ENCODE data around the gene SPON2.

Gene SPON2

DNA sequence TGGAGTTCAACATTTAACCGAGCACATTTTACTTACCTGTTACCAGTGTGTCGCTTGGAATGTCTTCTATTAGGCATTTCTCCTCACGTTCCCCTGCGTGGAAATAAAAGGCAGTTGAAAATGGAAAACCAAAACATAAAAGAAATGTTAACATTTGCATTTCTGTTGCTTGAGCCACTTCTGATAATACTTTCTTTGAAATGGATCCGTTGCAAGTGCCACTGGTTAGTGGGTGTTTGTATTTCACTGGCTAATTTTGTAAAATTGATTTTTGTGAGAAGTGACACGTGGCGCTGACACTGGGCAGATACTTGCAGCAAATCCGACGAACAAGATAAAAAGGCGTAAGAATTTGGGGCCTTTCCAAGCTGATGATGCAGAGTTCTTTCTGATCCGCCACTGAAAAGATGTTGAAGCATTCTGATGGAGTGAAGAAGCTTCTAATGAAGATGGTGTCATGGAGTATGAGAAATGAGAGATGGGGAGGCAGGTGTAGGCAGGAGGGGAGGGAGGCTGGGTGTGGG is 18.8 kb downstream of the SPON2 start:
- H3K27me3 ChIP-seq: no peaks in the 10 kb centered on the region
- TF ChIP-seq, protein P1, sequence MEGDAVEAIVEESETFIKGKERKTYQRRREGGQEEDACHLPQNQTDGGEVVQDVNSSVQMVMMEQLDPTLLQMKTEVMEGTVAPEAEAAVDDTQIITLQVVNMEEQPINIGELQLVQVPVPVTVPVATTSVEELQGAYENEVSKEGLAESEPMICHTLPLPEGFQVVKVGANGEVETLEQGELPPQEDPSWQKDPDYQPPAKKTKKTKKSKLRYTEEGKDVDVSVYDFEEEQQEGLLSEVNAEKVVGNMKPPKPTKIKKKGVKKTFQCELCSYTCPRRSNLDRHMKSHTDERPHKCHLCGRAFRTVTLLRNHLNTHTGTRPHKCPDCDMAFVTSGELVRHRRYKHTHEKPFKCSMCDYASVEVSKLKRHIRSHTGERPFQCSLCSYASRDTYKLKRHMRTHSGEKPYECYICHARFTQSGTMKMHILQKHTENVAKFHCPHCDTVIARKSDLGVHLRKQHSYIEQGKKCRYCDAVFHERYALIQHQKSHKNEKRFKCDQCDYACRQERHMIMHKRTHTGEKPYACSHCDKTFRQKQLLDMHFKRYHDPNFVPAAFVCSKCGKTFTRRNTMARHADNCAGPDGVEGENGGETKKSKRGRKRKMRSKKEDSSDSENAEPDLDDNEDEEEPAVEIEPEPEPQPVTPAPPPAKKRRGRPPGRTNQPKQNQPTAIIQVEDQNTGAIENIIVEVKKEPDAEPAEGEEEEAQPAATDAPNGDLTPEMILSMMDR (IDR thresholded peaks at IDR 0.05): no peak
- H3K36me3 ChIP-seq: no peaks in the 10 kb centered on the region
- peak overlapping the region; percentile 78 to 89 for H3K27ac ChIP-seq
- H3K4me1 ChIP-seq: peaks cover 0 to 22% (median 15%) of the 10 kb centered on the region in 4 donors
- no peak overlapping the region for H3K4me3 ChIP-seq
- DNase-seq: no peak
- H3K9me3 ChIP-seq: peaks cover 0 to 8% (median 0%) of the 10 kb centered on the region in 3 donors
- intact Hi-C loops (cut with DNase I; ENCODE audit: low total_unique reads): no loop called here

DNA sequence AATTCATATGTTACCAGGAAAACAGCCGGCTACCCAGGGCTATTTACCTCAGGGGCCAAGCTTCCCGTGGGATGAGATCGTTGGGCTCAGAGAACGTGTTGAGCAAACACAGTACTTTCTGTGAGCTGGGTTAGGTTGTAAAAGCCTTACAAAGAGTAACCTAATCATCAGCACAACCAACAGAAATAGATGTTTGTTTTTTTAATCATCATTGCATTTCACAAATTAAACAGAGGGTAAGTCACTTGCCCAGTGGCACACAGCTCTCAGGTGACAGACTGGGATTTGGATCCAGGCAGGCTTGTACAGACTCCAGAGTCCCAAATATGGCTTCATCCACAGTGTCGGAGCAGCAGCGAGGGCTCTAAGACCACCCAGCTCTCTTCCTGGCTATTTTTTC is 20.1 kb downstream of the SPON2 start:
- DNase-seq: no peak
- Histone ChIP-seq H3K27ac (no peak overlapping the region), H3K36me3 (no peaks in the 10 kb centered on the region), H3K4me1 (peaks cover 0 to 22% (median 15%) of the 10 kb centered on the region in 4 donors), H3K4me3 (no peak overlapping the region), H3K9me3 (no peaks in the 10 kb centered on the region), H3K27me3 (no peaks in the 10 kb centered on the region)
- TF ChIP-seq, protein P1 (IDR thresholded peaks at IDR 0.05): no peak
- intact Hi-C loops (cut with DNase I; ENCODE audit: low total_unique reads): no loop called here

DNA sequence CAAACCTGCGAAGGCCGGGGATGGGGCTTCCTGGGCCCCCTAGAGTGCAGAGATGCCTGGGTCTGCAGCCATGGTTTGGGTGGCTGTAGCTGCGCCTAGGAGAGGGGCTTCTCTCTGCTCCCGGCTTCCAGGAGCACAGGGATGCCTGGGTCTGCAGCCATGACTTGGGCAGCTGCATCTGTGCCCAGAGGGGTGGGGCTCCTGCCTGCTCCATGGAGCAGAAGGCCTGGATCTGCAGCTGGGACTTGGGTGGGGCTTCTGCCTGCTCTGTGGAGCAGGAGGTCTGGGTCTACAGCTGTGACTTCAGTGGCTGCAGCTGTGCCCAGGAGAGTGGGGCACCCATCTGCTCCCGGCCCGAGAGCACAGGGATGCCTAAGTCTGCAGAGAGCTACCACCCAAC is 20.8 kb downstream of the SPON2 start:
- Histone ChIP-seq H3K36me3 (no peaks in the 10 kb centered on the region), H3K9me3 (no peaks in the 10 kb centered on the region), H3K27me3 (no peaks in the 10 kb centered on the region), H3K27ac (no peak overlapping the region), H3K4me1 (peaks cover 0 to 22% (median 15%) of the 10 kb centered on the region in 4 donors), H3K4me3 (no peak overlapping the region)
- TF ChIP-seq, protein P1 (IDR thresholded peaks at IDR 0.05): no peak
- intact Hi-C loops (cut with DNase I; ENCODE audit: low total_unique reads): no loop called here
- no peak for DNase-seq

DNA sequence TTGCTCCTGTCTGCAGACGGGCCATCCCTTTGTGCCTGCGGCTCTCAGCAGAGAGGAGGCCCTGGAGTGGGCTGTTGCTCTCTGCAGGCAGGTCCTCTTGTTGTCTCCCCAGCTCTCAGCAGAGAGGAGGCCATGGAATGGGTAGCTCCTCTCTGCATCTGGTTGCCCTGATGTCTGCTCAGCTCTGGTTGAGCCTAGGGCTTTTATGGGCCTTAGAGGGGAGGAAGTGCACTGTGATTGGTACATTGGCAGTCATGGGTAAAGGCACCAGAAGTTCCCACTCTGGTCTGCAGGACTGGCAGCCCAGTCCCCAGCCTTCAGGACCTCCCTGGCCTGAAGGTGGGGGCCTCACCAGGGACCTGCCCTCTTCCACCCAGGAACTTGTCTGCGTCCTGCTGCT is 21.5 kb downstream of the SPON2 start:
- Histone ChIP-seq H3K4me3 (no peak overlapping the region), H3K4me1 (peaks cover 0 to 22% (median 15%) of the 10 kb centered on the region in 4 donors), H3K9me3 (no peaks in the 10 kb centered on the region), H3K36me3 (no peaks in the 10 kb centered on the region), H3K27ac (no peak overlapping the region), H3K27me3 (no peaks in the 10 kb centered on the region)
- TF ChIP-seq, protein P1 (IDR thresholded peaks at IDR 0.05): no peak
- DNase-seq: no peak
- intact Hi-C loops (cut with DNase I; ENCODE audit: low total_unique reads): no loop called here

DNA sequence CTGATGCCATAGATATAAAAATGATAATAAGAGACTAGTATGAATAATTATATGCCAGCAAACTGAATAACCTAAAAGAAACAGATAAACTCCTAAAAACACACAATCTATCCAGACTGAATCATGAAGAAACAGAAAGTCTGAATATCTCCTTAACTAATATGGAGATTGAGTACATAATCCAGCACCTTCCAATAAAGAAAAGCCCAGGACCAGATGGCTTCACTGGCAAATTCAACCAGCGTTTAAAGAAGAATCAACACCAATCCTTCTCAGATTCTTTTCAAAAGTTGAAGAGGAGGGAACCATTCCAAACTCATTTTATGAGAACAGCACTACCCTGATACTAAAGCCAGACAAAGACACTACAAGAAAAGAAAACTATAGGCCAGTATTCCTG is 32.5 kb downstream of the SPON2 start:
- no peak overlapping the region for H3K27ac ChIP-seq
- no peaks in the 10 kb centered on the region for H3K4me1 ChIP-seq
- TF ChIP-seq, protein P1 (IDR thresholded peaks at IDR 0.05): no peak
- no peak overlapping the region for H3K4me3 ChIP-seq
- H3K36me3 ChIP-seq: no peaks in the 10 kb centered on the region
- DNase-seq: no peak
- intact Hi-C loops (cut with DNase I; ENCODE audit: low total_unique reads): loop anchor here (10.0 kb wide), 1 partner anchor 215 kb away; no protein-coding TSS in a partner anchor
- peaks cover 0 to 26% of the 10 kb centered on the region in 2 donors for H3K27me3 ChIP-seq
- H3K9me3 ChIP-seq: no peaks in the 10 kb centered on the region

DNA sequence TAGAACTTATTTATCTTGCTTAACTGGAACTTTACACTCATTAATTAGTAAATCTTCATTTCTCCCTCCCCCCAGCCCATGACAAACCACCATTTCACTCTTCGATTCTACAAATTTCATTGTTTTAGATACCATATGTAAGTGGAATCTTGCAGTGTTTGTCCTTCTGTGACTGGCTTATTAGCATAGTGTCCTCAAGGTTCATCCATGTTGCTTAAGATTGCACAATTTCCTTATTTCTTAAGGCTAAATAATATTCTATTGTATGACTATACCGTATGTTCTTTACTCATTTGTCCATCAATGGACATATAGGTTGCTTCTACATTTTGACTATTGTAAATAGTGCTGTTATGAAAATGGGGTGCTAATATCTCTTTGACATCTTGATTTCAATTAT is 34.5 kb downstream of the SPON2 start:
- H3K27me3 ChIP-seq: peaks cover 0 to 17% of the 10 kb centered on the region in 2 donors
- no peaks in the 10 kb centered on the region for H3K4me1 ChIP-seq
- no peak overlapping the region for H3K27ac ChIP-seq
- no peaks in the 10 kb centered on the region for H3K9me3 ChIP-seq
- no peaks in the 10 kb centered on the region for H3K36me3 ChIP-seq
- H3K4me3 ChIP-seq: no peak overlapping the region
- no peak for DNase-seq
- intact Hi-C loops (cut with DNase I; ENCODE audit: low total_unique reads): loop anchor here (10.0 kb wide), 1 partner anchor 217 kb away; no protein-coding TSS in a partner anchor
- TF ChIP-seq, protein P1 (IDR thresholded peaks at IDR 0.05): no peak
